Measurements from ENCODE around the gene SLC39A11.

SLC39A11 gene

GRCh38 chr17:72872396-72872795 is 220.1 kb downstream of the SLC39A11 start:
- DNase-seq (ENCODE audit: low read depth in 3 of 3): no peak

- no peak for DNase-seq (ENCODE audit: low read depth in 3 of 3)
Measured at GRCh38 chr17:72870367-72870985, 222.0 kb downstream of the SLC39A11 start.

GRCh38 chr17:72869630-72870029 is 222.9 kb downstream of the SLC39A11 start:
- no peak for DNase-seq (ENCODE audit: low read depth in 3 of 3)

GRCh38 chr17:72865954-72866353 is 226.5 kb downstream of the SLC39A11 start:
- no peak for DNase-seq (ENCODE audit: low read depth in 3 of 3)

- no peak for DNase-seq (ENCODE audit: low read depth in 3 of 3)
Measured at GRCh38 chr17:72863526-72864211, 228.8 kb downstream of the SLC39A11 start.

GRCh38 chr17:72862276-72862999 is 230.1 kb downstream of the SLC39A11 start:
- no peak for DNase-seq (ENCODE audit: low read depth in 3 of 3)

GRCh38 chr17:72861811-72862210 is 230.7 kb downstream of the SLC39A11 start:
- DNase-seq (ENCODE audit: low read depth in 3 of 3): no peak

GRCh38 chr17:72860778-72861177 is 231.7 kb downstream of the SLC39A11 start:
- no peak for DNase-seq (ENCODE audit: low read depth in 3 of 3)

- DNase-seq (ENCODE audit: low read depth in 3 of 3): no peak
Measured at GRCh38 chr17:72858826-72859495, 233.5 kb downstream of the SLC39A11 start.

GRCh38 chr17:72853440-72854415 is 238.8 kb downstream of the SLC39A11 start:
- DNase-seq (ENCODE audit: low read depth in 3 of 3): no peak

GRCh38 chr17:72852277-72852938 is 240.1 kb downstream of the SLC39A11 start:
- no peak for DNase-seq (ENCODE audit: low read depth in 3 of 3)

- DNase-seq (ENCODE audit: low read depth in 3 of 3): no peak
Measured at GRCh38 chr17:72850410-72851118, 241.9 kb downstream of the SLC39A11 start.

- DNase-seq (ENCODE audit: low read depth in 3 of 3): no peak
Measured at GRCh38 chr17:72846399-72846798, 246.1 kb downstream of the SLC39A11 start.

- no peak for DNase-seq (ENCODE audit: low read depth in 3 of 3)
Measured at GRCh38 chr17:72843591-72843990, 248.9 kb downstream of the SLC39A11 start.

- no peak for DNase-seq (ENCODE audit: low read depth in 3 of 3)
Measured at GRCh38 chr17:72840019-72840418, 252.5 kb downstream of the SLC39A11 start.

GRCh38 chr17:72839131-72839725 is 253.3 kb downstream of the SLC39A11 start:
- no peak for DNase-seq (ENCODE audit: low read depth in 3 of 3)

GRCh38 chr17:72838581-72838980 is 253.9 kb downstream of the SLC39A11 start:
- no peak for DNase-seq (ENCODE audit: low read depth in 3 of 3)

GRCh38 chr17:72838068-72838467 is 254.4 kb downstream of the SLC39A11 start:
- DNase-seq (ENCODE audit: low read depth in 3 of 3): no peak

- no peak for DNase-seq (ENCODE audit: low read depth in 3 of 3)
Measured at GRCh38 chr17:72837335-72837734, 255.2 kb downstream of the SLC39A11 start.

Measured in stimulated activated CD4-positive, alpha-beta T cell treated with anti-CD3 and anti-CD28 coated beads, TNF-alpha, amount 100 ng/mL, for 48 hours (primary cell).